ENCODE results near the gene CLASP1.

DNA sequence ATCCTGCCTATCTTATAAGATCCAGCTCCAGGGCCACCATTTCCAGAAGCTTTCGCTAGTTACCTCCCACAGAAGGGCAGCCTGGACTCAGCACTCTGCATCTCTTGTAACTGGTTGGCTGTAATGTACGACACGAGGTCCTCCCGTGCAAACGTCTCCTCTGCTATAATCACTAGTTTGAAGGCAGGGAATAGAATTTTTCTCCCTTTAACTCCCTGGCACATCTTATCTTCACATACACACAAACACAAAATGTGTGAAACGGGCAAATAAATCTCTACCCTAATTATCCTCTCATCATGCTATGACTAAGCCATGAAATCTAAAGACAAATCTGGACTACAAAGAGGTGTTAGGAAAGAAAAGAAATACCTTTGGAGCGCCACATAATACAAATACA, 81.8 kb downstream of the CLASP1 start:
- no peak for TF ChIP-seq POLR2A (IDR thresholded peaks at IDR 0.05)
- no peak for TF ChIP-seq CTCF (IDR thresholded peaks at IDR 0.05)
